ENCODE measurements around the gene SPATA2L. TPM values are rescaled to one million over a fixed set of nuclear protein-coding genes. Genes with fewer than 3 reads are reported as not detected.

The SPATA2L gene
- total RNA-seq, 1 experiment from 2014 or later = 12.2 TPM

GRCh38 chr16:89742948-89743347 lies 41.4 kb upstream of the SPATA2L start:
- ChIA-PET CTCF (no interaction called here), POLR2A (ENCODE audit: unreplicated experiment) (no interaction called here)
- no peak for DNase-seq
- intact Hi-C loops (cut with micrococcal nuclease) = no loop called here
- no peak overlapping the region for H3K9ac ChIP-seq (ENCODE audit: low read length)
- no peaks in the 10 kb centered on the region for H3K27me3 ChIP-seq (ENCODE audit: low read length)
- peaks cover 20% of the 10 kb centered on the region; the same call in 1 of the 2 replicates for H3K36me3 ChIP-seq (ENCODE audit: low read depth, low read length)
- no TSS peak for BruUV-seq (replicated peaks)
- TF ChIP-seq EZH2phosphoT487 (IDR thresholded peaks at IDR 0.05; ENCODE audit: borderline replicate concordance, low read length) = no peak
- TF ChIP-seq CTCF (conservative IDR thresholded peaks at IDR 0.05; ENCODE audit: low read depth, low read length) = no peak
- no peak for TF ChIP-seq EZH2 (IDR thresholded peaks at IDR 0.05; ENCODE audit: low read length, unreplicated experiment)
- H2AFZ ChIP-seq (ENCODE audit: low read length) = no peak overlapping the region
- H3K27ac ChIP-seq (ENCODE audit: low read length) = no peak overlapping the region
- H3K9me2 ChIP-seq (replicated peaks; ENCODE audit: low read length) = no peaks in the 10 kb centered on the region
- H3K4me1 ChIP-seq (ENCODE audit: insufficient read depth, low read length) = no peaks in the 10 kb centered on the region
- no peak for ATAC-seq
- H3K4me2 ChIP-seq (ENCODE audit: low read length) = no peak overlapping the region
- no peaks in the 10 kb centered on the region for H4K20me1 ChIP-seq (ENCODE audit: low read length)
- H3K9me3 ChIP-seq (ENCODE audit: low read length) = no peaks in the 10 kb centered on the region
- no peaks in the 10 kb centered on the region for H3K79me2 ChIP-seq (ENCODE audit: low read length)
- no peaks in the 10 kb centered on the region for H3F3A ChIP-seq (ENCODE audit: low read length, unreplicated experiment)
- no peak overlapping the region for H3K4me3 ChIP-seq (ENCODE audit: low read length)

GRCh38 chr16:89741342-89742014 lies 40.0 kb upstream of the SPATA2L start:
- DNase-seq (no peak), ATAC-seq (0 out of 2 replicates have a peak, but pooled peaks have one; percentile 11)
- Histone ChIP-seq H3K4me1 (ENCODE audit: insufficient read depth, low read length) (no peaks in the 10 kb centered on the region), H2AFZ (ENCODE audit: low read length) (no peak overlapping the region), H3K27ac (ENCODE audit: low read length) (no peak overlapping the region), H3K9me2 (replicated peaks; ENCODE audit: low read length) (no peaks in the 10 kb centered on the region), H3K36me3 (ENCODE audit: low read depth, low read length) (peaks cover 29% of the 10 kb centered on the region), H3K79me2 (ENCODE audit: low read length) (no peaks in the 10 kb centered on the region), H3K9ac (ENCODE audit: low read length) (no peak overlapping the region), H3K4me2 (ENCODE audit: low read length) (no peak overlapping the region), H3F3A (ENCODE audit: low read length, unreplicated experiment) (no peaks in the 10 kb centered on the region), H3K9me3 (ENCODE audit: low read length) (no peaks in the 10 kb centered on the region), H3K27me3 (ENCODE audit: low read length) (no peaks in the 10 kb centered on the region), H4K20me1 (ENCODE audit: low read length) (no peaks in the 10 kb centered on the region), H3K4me3 (ENCODE audit: low read length) (no peak overlapping the region)
- BruUV-seq (replicated peaks) = no TSS peak
- ChIA-PET CTCF (interaction anchor here (0.8 kb wide), 1 partner anchor 35 kb away, joined by 4 read pairs; no protein-coding TSS in a partner anchor), POLR2A (ENCODE audit: unreplicated experiment) (interaction anchor here (0.5 to 0.7 kb wide), 2 partner anchors 29 to 63 kb away, joined by 3 read pairs; no protein-coding TSS in a partner anchor)
- TF ChIP-seq EZH2 (IDR thresholded peaks at IDR 0.05; ENCODE audit: low read length, unreplicated experiment) (no peak), EZH2phosphoT487 (IDR thresholded peaks at IDR 0.05; ENCODE audit: borderline replicate concordance, low read length) (no peak), CTCF (conservative IDR thresholded peaks at IDR 0.05; ENCODE audit: low read depth, low read length) (no peak)
- intact Hi-C loops (cut with micrococcal nuclease) = no loop called here

GRCh38 chr16:89739383-89739782 lies 37.9 kb upstream of the SPATA2L start:
- no peak overlapping the region for H3K4me2 ChIP-seq (ENCODE audit: low read length)
- H4K20me1 ChIP-seq (ENCODE audit: low read length) = no peaks in the 10 kb centered on the region
- H2AFZ ChIP-seq (ENCODE audit: low read length) = no peak overlapping the region
- no peak overlapping the region for H3K4me3 ChIP-seq (ENCODE audit: low read length)
- H3K9ac ChIP-seq (ENCODE audit: low read length) = no peak overlapping the region
- no peaks in the 10 kb centered on the region for H3K4me1 ChIP-seq (ENCODE audit: insufficient read depth, low read length)
- CTCF ChIA-PET = no interaction called here
- no peaks in the 10 kb centered on the region for H3F3A ChIP-seq (ENCODE audit: low read length, unreplicated experiment)
- BruUV-seq (replicated peaks) = no TSS peak
- ATAC-seq (no peak), DNase-seq (no peak)
- no peak for TF ChIP-seq EZH2phosphoT487 (IDR thresholded peaks at IDR 0.05; ENCODE audit: borderline replicate concordance, low read length)
- no peak for TF ChIP-seq CTCF (conservative IDR thresholded peaks at IDR 0.05; ENCODE audit: low read depth, low read length)
- TF ChIP-seq EZH2 (IDR thresholded peaks at IDR 0.05; ENCODE audit: low read length, unreplicated experiment) = no peak
- H3K9me3 ChIP-seq (ENCODE audit: low read length) = no peaks in the 10 kb centered on the region
- no peaks in the 10 kb centered on the region for H3K79me2 ChIP-seq (ENCODE audit: low read length)
- H3K36me3 ChIP-seq (ENCODE audit: low read depth, low read length) = peaks cover 30% of the 10 kb centered on the region
- H3K27ac ChIP-seq (ENCODE audit: low read length) = no peak overlapping the region
- intact Hi-C loops (cut with micrococcal nuclease) = no loop called here
- POLR2A ChIA-PET (ENCODE audit: unreplicated experiment) = no interaction called here
- H3K27me3 ChIP-seq (ENCODE audit: low read length) = no peaks in the 10 kb centered on the region
- H3K9me2 ChIP-seq (replicated peaks; ENCODE audit: low read length) = no peaks in the 10 kb centered on the region
